Medulla oblongata (tissue), 1 donor: ENCODE results near the gene RAB8B.

Experiments
- DNase-seq: peaks from one replicate; pipeline ENCODE4 v3.0.0-alpha.2; 2015; ENCODE audit errors: extremely low spot score

The RAB8B gene

DNA sequence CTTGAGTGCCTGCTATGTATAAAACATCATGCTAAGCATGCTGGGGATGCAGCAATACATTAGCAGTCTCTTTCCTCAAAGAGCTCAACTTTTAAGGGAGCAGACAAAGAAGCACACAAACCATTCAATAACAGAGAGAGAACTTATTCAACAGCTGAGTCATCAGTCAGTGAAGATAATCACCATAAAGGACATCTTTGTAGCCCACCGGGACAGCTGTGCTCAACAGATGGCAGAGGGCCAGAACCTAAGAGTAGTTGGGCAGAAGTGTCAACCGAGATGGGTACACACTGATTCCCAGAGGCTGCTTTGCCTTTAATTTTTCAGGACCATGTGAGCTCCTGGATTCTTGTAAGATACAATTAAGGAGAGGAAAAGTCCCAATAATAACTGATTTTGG lies 4.2 kb upstream of the RAB8B start:
- DNase-seq: no peak

DNA sequence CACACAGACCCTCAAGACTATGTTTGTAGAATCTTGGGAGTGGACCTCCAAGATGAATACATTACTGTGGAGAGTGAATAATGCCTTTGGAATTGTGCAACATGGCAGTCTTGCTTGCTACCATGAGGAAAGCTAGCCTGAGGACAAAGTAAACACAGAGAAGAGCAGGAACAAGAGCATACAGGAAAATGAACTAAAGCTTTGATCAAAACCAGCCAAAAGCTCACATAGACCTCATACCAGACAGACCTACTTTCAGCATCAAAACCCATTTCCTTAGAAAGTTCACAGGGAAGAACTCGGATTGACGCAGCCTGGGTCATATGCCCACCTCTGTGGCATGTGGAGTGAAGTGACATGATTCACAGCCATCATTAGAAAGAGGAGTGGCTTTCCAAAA lies 3.3 kb upstream of the RAB8B start:
- no peak for DNase-seq

DNA sequence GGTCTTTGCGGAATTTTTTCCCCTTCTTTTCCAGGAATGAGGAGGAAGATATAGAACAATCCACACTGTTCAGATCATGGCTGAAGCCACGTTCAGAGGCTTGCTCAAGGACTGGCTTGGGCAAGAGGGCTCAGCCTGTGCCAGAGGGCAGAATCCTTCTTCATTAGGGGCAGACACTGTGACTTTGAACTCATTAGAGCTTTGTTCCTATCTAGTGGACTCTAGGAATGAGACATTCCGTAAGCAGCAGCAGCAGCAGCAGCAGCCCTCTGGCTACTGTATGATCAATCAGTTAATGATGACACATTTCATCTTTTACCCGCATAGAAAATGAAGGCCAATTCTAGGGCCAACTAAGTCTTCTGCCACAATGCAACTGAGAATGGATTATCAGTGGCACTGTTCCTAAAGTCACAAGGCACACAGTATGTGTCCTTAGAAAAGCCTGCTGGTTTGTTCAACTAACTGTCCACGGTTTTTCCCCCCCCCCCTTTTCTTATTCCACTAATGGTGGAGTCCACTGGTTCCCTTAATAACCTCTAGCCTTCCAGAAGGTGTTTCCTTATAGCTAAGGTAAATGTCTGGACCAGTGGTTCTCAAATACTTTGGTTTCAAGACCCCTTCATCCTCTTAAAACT lies 1.7 kb upstream of the RAB8B start:
- no peak for DNase-seq

DNA sequence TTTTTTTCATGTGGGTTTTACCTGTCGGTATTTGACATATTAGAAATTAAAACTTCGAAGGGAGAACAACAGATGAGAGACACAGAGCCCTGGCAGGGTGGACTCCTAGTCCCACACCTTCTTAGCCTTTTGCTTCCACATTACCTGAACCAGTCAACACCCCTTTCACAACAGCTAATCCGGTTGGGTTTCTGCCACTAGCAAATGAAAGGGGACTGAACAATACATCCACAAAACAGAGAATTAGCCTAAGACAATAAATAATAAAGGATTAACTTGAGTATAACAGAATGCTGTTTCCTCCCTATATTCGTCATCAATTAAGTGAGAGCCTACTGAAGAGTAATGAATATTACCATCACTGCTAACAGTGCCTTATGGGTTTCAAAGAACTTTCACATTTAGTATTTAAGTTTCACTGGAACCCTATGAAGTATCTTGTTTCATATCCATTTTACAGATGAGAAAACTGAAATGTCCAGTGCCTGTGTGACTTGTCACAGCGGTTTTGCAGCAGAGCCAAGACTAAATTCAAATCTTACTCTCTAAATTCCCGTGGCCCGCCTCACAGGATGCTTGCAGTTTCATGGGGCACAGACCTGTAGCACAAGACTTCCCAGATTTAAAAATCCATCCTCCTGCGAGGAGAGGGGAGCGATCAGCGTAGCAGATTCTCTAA lies 1.0 kb upstream of the RAB8B start:
- no peak for DNase-seq

DNA sequence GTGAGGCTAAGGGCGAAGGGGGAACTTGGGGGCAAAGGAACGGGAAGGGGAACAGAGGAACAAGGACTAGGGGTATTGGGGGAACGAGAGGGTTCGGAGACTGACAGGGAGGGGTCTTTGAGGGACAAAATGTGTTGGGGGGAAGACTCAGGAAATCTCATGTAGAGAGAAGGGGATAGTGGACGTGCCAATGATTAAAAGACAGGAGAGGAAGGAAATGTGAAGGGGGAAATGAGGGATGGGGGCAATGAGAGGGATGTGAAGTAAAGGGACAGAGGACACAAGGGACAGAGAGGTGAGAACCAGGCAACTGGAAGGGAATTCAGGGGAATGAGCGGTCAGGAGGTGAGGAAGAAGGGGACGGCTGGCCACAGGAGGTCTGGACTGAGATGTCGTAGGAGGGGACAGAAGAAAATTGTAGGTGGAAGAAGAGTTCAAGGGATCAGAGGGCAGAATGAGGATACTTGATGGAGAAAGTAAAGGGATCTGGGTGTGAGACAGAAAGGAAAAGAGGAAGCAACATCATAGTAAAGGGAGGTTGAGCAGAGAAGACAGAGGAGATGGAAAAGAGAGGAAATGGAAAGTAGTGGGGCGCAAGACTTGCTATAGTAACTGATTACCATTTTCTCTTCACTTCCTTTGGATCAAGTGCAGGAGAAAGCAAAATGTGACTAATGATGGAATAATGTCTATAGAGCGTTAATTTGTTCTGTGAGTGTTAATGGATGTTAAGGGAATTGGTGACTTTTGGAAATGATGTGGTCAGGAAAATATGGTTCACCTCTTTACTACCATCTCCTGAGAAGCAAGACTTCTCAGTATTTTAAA lies 749 bp downstream of the RAB8B start:
- no peak for DNase-seq

DNA sequence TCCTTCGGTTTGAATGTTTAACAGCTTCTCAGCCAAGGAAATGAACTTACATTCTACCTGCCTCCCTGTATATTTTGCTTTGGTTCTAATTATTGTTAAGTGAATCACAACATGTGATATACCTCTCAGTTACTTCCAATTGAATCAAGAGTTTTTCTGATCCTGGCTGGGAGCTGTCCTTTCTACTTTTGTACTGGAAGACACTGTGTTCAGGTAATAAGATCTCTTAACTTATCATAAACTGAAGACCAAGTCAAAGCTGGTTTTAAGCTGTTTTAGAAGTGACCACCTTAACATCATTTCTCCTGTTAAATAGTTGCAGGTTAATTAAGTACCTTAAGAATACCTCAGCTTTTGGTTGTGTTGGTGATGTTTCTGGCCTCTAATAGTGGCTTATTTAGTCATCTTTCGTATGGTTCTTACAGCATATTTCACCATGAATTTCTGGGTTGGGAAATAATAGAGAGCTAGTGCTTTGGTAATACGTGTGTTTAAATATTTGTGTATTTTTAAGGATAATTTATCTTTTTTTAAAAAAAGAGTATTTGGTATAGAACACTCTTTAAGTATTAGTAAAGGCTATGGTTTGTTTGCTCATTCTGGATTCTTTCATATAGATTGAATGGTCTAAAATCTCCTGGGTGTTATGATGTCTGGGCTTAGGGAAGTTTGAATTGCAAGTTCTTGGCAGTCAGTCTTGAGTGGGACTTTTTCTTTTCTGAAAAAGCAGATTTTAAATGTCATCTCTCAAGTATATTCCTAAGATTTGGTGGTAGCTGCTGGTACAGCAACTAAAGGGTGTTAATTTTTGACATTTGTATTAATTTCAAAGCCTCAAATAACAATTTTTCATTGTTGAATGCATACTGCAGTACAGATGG lies 1.6 kb downstream of the RAB8B start:
- DNase-seq: no peak

DNA sequence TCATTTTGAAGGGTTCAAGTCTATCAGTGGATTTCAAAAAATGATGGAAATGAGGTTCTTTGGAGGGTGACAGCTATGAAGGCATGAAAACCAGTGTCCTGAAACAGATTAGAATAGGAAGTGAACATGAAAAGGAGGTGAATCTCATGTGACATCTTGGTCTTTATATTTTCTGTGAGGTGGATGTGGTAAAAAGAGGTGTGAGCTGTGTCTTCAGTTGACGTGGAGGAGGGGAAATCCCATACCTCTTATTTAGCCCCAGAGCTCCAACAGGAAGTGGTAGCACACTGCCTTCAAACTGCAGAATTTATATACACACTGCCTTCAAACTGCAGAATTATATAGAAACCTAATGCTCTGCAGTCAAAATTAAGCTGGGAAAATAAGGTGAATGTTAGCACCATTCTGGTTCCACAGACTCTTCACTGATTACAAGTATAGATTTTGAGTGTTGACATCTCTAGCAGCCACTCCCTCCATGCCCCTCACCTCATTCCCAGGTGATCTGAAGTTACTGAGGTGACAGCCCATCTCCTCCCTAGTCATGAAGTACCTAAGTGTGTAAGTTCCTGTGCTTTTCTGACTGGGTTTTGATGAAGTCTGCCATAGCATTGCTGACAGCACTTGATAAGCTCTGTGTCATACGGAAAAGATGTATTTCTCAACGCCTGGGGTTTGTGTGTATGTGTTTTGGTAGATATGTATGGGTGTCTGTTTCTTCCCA lies 2.7 kb downstream of the RAB8B start:
- DNase-seq: no peak

DNA sequence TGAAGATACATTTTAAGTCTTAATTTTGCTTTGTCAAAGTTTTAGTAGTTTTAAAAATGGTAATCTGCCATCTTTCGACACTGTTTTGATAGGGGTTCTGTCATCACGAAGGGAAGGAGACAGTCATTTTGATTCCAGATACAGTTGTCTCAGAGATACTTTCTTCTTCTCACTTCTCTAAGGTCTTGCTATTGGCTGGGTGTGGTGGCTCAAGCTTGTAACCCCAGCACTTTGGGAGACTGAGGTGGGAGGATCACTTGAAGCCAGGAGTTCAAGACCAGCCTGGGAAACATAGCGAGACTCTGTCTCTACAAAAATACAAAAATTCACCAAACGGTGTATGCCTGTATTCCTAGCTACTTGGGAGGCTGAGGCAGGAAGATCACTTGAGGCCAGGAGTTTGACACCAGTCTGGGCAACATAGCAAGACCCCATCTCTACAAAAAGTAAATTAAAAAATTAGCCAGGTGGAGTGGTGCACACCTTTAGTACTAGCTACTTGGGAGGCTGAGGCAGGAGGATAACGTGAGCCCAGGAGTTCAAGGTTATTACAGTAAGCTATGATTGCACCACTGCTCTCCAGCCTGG lies 3.3 kb downstream of the RAB8B start:
- no peak for DNase-seq

DNA sequence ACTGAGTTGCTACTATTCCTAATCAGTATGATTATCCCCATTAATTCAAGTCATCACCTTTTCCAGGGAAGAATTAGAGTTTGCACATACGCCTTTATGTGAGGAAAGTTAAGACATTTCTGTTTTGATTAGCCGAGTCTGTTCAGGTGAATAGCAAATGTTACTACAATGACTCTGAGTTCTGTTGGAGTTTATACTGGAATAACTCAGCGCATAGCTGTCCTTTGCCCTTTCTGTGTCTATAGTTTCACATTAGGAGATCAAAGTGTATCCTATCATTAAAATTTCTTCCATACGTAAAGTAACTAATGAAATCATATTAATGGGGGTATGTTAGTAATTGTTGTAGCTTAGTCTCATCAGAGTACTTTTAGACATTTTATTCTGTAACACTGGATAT lies 4.9 kb downstream of the RAB8B start:
- DNase-seq: no peak

DNA sequence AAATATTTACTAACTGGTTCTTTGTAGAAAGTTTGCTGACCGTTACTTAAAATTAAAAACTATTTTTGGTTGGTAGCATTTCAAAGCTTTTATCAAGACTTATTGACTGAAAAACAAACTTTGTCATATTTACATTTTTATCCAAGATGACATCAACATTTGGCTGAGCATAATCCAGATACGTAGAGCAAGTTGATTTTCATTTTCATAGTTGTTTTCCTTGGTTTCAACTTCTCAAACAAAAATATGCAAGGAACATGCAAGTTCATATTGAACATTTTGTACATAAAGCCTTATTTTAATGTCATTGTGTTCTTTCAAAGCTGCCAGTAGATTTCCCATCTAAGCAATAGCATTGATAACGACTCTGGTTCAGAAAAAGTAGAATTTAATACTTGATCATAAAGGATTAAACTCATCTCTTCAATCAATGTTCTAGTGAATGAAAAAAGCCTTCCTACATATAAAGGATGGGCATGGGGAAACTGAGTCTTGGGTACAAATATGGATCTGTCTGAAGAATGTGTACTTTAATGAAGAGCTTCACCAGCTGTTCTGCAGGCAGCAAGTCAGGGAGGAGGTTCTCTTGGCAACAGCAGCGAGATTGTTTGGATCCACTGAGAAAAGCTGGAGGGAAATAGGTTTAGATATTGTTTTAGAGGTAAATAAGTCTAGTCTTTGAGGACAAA lies 5.6 kb downstream of the RAB8B start:
- no peak for DNase-seq

DNA sequence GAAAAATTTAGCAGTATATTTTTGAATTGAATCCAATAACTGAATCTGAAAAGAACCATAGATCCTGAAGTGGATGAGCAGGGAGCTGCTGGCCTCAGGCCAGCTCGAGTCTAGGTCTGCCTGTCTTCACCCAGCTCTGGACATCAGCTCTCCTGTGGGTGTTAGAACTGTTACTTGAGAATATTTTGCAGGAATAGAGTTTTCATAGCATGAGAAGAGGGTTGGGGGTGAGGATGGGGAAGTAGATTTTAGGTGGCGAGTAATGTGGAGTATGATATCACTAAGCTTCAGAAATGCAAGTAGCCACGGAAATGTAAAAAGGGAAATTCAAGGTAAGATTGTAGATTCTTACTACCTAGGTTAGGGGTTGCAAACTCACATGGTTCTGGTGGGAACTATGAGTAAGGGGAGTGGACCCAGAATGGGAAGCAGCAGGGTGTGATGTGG lies 6.2 kb downstream of the RAB8B start:
- DNase-seq: no peak

DNA sequence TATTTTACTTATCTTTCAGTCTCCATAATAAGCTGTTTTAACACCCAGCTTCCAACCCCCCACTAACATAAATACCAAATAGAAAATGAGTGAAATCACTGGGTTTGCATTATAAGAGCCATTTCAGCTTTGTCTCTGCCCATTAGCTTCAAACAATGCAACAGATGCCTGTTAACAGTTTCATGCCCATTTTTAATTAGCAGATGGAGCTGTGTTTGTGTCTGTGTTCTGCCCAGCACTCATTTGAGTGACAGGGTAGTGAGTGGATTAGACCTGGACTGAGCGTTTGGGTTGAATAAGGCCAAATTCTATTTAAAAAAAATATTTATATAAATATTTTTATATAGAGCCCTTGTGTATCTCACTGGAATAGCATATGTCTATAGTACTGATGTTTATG lies 7.4 kb downstream of the RAB8B start:
- no peak for DNase-seq

DNA sequence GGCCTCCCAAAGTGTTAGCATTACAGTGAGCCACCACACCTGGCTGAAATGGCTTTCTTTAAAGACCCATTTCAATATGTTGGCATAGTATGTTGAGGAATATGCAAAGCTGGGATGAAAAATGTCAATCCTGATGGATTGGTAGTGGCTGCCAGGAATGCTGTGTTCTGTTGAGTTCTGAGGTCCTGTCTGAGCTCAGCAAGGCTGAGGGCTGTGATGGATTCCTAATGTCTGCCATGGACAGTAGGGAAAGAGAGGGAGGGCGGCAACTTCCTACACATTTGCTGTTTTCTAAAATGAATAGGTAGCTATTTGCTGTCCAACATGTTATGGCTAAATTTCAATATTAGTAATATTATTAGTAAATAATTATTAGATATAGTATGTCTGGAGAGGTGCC lies 8.2 kb downstream of the RAB8B start:
- DNase-seq: no peak

DNA sequence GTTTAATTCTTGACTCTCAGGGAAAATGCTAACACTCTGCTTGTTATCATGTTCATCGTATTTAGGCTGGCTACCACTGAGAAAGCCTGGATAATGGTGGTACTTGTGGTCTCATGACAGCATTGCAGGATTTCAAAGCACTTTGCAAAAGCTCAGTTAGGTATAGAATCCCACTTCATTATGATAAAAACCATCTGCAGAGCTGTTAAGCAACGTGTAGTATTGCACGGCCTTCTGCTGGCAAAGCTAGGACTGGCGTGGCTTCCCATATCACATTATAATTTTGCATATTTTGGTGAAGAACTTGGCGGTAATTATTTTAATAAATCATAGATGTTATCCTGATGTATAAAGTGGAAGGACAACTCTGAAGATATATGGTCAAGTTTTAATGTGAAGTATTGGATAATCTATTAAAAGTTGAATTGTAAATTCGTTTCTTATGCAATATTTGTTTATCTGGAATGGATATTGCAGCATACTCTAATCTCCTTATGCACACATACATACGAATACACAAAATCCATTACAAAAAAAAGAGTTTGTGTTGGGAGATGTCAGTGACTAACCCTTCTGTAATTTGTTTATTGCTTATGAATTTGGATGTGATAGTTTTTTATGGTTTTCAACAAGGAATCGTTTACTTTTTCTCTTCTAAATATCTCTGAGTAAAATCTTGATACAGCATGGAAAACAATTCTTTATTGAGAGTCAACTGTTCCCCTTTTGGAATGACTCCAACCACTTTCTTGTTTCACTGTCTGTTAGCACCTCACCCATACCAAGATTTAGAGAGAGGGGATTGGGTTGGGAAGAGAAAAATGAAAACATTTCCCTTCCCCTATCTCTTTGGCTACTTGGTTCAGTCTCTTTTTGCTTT lies 9.2 kb downstream of the RAB8B start:
- DNase-seq: no peak

DNA sequence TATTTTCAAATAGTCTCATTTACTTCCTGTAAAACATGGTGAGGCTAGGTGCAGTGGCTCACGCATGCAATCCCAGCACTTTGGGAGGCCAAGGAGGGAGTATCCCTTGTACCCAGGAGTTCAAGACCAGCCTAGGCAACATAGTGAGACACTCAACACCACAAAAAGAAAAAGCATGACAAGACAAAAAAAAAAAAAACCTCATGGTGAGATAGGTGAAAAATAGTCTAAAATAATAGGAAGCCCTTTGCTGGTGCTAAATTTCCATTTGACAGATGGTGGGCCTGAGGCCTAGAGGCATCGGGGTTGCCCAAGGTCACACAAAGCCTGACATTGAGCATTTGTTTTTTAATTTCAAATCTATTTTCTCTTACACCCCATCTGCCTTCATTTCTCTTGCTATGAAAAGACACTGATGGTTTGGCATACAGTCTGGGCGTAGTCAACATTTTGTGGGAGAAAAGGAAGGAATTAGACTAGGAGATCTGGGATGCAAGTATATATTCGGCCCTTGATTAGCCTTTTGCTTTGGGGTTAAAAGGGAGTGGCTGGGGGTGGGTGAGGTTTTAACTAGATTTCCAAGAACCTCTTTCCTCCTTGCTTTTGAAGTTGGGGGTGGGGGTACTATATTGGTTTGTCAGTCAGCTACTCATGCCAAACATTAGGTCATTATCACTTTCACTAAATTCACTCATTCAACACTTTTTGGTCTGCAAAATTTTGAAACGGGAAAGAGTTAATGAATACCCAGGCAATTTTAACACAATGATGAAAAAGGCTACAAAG lies 11.3 kb downstream of the RAB8B start:
- DNase-seq: no peak

DNA sequence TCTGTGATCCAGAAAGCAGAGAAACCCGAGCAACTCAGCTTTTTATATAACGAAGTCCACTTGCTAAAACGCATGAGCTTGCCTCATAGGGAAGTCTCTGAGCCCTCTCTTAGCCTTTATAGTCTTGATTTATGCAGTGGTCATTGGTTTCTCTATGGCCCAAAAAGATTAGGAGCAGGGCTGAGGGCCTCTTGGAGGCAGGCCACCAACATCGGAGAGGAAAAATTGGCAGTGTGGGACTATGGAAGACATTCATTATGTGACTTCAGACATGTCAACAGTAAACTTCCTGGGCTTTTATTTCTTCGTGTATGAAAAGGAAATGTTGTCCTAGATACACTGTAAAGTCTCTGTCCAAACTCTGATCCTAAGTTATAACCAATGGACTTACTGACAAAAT lies 13.5 kb downstream of the RAB8B start:
- DNase-seq: no peak

DNA sequence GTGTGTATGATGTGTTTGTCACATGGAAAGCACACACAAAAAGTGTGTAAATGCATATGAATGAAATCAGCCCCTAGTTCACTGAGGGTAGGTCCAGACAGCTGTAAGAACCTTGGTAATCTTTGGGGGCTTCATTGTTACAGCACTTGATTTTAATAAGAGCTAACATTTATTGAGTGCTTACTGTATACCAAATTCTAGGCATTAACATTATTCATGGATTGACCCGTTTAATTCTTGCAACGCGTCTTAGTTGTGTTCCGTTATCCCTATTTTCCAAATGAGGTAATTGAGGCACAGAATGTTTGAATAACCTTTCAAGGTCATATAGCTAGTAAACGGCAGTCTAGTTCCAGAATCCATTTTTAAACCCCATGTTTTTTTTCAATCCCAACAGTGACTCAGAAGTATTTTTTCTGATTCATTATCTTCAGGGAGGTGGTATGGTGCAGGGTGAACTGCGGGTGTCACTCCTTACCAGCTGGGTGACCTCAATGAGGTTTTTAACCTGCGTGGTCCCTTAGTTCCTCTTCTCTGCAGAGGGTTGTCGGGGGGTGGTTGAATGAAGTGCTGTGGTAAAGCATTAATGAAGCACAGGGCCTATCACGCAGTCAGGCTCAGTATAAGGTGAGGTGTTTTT lies 14.2 kb downstream of the RAB8B start:
- DNase-seq: no peak

DNA sequence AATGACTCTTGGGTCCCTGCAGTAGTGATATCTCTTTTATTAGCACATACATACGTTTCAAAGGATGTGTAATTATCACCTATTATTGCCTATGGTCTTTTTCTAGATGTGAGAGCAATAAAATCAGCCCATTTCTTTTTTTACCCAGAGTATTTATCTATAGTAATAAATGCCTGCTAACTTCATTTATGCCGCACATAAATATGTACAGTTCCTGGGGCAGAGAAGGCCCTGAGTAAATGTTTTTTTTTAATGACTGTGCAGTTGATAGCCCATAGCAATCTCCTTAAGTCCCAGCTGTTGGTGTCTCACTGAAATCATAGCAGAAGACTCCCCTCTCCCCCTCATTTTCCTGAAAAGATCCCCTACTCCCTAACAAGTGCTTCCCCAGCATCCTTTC lies 16.7 kb downstream of the RAB8B start:
- no peak for DNase-seq
